HL-60 (cell line): ENCODE data around the gene PPP1R37.
A peak's percentile ranks its signal among the peaks of the same experiment; 100 is the strongest.

Source experiments
- DNase-seq, 2 experiments: peaks; one replicate each; pipeline ENCODE4 v3.0.0-alpha.2; 2010 to 2020; ENCODE audit warnings: low read depth in 1 of 2, low spot score in 1 of 2
- H3K27ac ChIP-seq: fragments of 250-450 bp; sonication (Bioruptor Pico); replicated peaks from 2 replicates; pipeline ENCODE4 v1.5.1; 2020; ENCODE audit warnings: mild to moderate bottlenecking, moderate library complexity
- H3K27me3 ChIP-seq: fragments of 250-450 bp; sonication (Bioruptor Pico); 2 replicates; pipeline ENCODE4 v1.5.1; 2021; ENCODE audit warnings: mild to moderate bottlenecking, moderate library complexity; ENCODE audit not compliant: insufficient read depth, poor library complexity, severe bottlenecking
- H3K4me3 ChIP-seq: replicated peaks from 2 replicates; pipeline ENCODE4 v1.5.1; 2011; ENCODE audit warnings: mild to moderate bottlenecking, control low read depth, low read length; ENCODE audit not compliant: insufficient read depth
- GABPA ChIP-seq: IDR thresholded peaks from 2 replicates; pipeline ENCODE4 v1.6.1; 2012; ENCODE audit warnings: low read depth
- POLR2AphosphoS5 ChIP-seq: IDR thresholded peaks from 2 replicates; pipeline ENCODE4 v1.6.1; 2012; ENCODE audit warnings: low read depth
- SPI1 ChIP-seq: IDR thresholded peaks from 2 replicates; pipeline ENCODE4 v1.6.1; 2012; ENCODE audit warnings: low read depth, mild to moderate bottlenecking, borderline replicate concordance
- TF ChIP-seq, protein P1 (sequence below): IDR thresholded peaks from one replicate; pipeline ENCODE4 v1.5.1; 2011; ENCODE audit warnings: low read length, control low read depth, inconsistent platforms; ENCODE audit not compliant: insufficient read depth
- TF ChIP-seq, protein P2 (sequence below): IDR thresholded peaks from 2 replicates; pipeline ENCODE4 v1.6.1; 2012; ENCODE audit warnings: low read depth; ENCODE audit not compliant: insufficient replicate concordance

The PPP1R37 gene

DNA sequence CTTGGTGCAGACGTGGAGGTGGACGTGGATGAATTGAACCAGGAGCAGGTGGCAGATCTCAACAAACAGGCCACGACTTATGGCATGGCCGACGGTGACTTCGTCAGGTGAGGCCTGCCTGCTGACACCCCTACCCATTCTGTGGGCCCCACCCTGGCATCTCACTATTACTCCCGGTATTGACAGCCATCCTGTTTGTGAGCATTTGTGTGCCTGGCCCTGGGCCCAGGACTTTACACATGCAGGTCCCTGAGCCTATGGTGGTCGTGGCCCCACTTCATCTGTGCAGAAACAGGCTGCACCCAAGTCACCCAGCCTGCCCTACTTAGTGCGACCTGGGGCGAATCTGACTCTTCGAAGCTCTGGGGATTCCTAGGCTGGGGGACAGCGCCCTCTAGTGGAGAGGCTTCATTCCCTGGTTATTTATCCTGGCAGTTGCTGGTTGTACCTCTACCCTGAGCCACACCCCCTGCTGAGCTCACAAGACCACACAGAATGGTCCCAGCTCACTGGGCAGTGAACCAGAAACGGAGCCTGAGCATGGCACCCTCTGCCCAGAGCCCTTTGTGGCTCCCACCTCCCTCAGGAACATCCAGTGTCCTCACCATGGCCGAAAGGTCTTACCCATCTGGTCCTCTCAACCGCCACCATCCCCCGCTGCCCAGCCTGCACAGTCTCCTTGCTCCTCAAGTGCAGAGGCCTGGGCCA is 33.6 kb upstream of the PPP1R37 start:
- no peak overlapping the region for H3K4me3 ChIP-seq
- H3K27ac ChIP-seq = no peak overlapping the region
- TF ChIP-seq, protein P1, sequence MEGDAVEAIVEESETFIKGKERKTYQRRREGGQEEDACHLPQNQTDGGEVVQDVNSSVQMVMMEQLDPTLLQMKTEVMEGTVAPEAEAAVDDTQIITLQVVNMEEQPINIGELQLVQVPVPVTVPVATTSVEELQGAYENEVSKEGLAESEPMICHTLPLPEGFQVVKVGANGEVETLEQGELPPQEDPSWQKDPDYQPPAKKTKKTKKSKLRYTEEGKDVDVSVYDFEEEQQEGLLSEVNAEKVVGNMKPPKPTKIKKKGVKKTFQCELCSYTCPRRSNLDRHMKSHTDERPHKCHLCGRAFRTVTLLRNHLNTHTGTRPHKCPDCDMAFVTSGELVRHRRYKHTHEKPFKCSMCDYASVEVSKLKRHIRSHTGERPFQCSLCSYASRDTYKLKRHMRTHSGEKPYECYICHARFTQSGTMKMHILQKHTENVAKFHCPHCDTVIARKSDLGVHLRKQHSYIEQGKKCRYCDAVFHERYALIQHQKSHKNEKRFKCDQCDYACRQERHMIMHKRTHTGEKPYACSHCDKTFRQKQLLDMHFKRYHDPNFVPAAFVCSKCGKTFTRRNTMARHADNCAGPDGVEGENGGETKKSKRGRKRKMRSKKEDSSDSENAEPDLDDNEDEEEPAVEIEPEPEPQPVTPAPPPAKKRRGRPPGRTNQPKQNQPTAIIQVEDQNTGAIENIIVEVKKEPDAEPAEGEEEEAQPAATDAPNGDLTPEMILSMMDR = peak; percentile 92
- TF ChIP-seq SPI1 (no peak), GABPA (no peak), POLR2AphosphoS5 (no peak; the same call in 1 of the 2 replicates)
- TF ChIP-seq, protein P2, sequence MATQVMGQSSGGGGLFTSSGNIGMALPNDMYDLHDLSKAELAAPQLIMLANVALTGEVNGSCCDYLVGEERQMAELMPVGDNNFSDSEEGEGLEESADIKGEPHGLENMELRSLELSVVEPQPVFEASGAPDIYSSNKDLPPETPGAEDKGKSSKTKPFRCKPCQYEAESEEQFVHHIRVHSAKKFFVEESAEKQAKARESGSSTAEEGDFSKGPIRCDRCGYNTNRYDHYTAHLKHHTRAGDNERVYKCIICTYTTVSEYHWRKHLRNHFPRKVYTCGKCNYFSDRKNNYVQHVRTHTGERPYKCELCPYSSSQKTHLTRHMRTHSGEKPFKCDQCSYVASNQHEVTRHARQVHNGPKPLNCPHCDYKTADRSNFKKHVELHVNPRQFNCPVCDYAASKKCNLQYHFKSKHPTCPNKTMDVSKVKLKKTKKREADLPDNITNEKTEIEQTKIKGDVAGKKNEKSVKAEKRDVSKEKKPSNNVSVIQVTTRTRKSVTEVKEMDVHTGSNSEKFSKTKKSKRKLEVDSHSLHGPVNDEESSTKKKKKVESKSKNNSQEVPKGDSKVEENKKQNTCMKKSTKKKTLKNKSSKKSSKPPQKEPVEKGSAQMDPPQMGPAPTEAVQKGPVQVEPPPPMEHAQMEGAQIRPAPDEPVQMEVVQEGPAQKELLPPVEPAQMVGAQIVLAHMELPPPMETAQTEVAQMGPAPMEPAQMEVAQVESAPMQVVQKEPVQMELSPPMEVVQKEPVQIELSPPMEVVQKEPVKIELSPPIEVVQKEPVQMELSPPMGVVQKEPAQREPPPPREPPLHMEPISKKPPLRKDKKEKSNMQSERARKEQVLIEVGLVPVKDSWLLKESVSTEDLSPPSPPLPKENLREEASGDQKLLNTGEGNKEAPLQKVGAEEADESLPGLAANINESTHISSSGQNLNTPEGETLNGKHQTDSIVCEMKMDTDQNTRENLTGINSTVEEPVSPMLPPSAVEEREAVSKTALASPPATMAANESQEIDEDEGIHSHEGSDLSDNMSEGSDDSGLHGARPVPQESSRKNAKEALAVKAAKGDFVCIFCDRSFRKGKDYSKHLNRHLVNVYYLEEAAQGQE = no peak
- peak in 1 of 2 experiments; percentile 80 for DNase-seq
- no peaks in the 10 kb centered on the region for H3K27me3 ChIP-seq

DNA sequence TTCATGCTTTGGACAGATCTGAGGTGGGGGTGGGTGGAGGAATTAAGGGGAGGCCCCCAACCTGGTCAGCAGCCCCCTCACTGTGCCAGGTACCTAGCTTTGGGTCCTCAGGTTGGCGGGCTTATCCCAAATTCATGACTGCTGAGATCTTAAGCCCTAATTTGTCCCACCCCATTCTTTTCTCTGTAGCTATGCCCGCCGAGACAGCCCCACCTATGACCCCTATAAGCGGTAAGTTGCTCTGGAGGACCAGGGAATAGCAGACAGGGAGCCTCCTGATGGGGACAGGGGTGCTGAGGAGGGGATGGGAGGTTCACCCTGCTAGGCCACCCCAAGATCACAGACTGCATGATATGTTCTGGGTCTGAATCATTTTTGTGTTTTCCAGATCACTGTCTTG is 31.0 kb upstream of the PPP1R37 start:
- TF ChIP-seq, protein P2 = no peak
- TF ChIP-seq POLR2AphosphoS5 = no peak
- TF ChIP-seq SPI1 = no peak
- no peak for TF ChIP-seq GABPA
- TF ChIP-seq, protein P1 = no peak
- H3K4me3 ChIP-seq = no peak overlapping the region
- no peak for DNase-seq
- no peaks in the 10 kb centered on the region for H3K27me3 ChIP-seq
- H3K27ac ChIP-seq = no peak overlapping the region

DNA sequence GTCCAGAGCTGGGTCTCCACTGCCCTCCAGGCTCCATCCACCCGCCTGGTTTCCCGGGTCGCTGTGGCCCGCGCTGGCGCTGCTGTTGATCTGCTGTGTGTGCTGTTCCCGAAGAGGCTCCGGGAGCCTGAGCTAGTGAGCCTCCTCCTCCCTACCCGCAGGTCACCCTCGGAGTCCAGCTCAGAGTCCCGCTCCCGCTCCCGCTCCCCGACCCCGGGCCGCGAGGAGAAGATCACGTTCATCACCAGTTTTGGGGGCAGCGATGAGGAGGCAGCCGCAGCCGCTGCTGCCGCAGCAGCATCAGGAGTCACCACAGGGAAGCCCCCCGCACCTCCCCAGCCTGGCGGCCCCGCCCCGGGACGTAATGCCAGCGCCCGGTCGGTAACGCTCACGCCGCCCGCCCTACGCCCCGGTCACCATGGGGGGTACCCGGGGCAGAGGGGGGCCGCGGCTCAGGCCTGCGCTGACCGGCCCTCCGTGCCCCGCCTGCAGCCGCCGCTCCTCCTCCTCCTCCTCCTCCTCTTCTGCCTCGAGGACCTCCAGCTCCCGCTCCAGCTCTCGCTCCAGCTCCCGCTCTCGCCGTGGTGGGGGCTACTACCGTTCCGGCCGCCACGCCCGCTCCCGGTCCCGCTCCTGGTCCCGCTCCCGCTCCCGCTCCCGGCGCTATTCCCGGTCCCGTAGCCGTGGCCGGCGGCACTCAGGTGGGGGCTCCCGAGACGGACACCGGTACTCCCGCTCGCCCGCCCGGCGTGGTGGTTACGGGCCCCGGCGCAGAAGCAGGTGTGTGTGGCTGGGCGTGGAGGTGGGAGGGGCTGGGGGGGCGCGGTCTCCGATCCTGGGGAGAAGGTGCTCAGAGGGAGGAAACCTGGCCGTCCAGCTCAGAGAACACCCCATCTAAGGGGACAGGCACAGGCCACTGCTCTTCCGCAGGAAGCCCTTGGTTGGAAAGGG is 28.9 kb upstream of the PPP1R37 start:
- H3K4me3 ChIP-seq = no peak overlapping the region
- H3K27ac ChIP-seq = no peak overlapping the region
- TF ChIP-seq GABPA (no peak), POLR2AphosphoS5 (no peak), SPI1 (no peak)
- TF ChIP-seq, protein P2 = no peak
- TF ChIP-seq, protein P1 = no peak
- DNase-seq = no peak
- H3K27me3 ChIP-seq = no peaks in the 10 kb centered on the region
